ENCODE results near the gene CDO1.

Gene CDO1

DNA sequence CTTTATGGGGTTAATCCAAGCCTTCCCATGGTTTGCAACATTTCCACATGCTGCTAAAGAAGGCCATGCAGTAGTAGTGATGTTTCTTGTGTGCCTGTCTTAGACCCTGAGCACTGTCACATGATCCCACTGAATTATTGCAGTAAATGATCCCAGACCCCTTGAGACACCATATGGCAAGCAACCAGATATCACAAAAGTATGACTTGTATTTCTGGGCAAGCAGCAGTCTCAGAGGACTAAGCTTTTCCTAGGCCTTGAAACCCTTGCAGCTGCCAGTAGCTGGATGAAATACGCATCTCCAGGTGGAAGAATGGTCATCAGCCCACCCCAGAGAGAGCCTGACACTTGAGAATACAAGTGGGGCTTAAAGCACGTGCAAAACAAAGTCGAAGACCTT is 41.8 kb downstream of the CDO1 start:
- no peak overlapping the region for H3K4me2 ChIP-seq (ENCODE audit: low read length, poor library complexity, severe bottlenecking)
- H3K27me3 ChIP-seq (ENCODE audit: control insufficient read depth in 1 of 2, insufficient read depth in 1 of 2, low read length in 2 of 2), result peaks cover 2 to 3% of the 10 kb centered on the region in 2 experiments
- no peak for DNase-seq
- no peak overlapping the region for H4K91ac ChIP-seq (ENCODE audit: low read length)
- H3K18ac ChIP-seq (ENCODE audit: low read depth in 1 of 2, low read length in 2 of 2), result no peak overlapping the region
- H3K9me3 ChIP-seq (ENCODE audit: control insufficient read depth, low read length), result no peaks in the 10 kb centered on the region
- no peak overlapping the region for H3K14ac ChIP-seq (ENCODE audit: low read length in 2 of 2)
- no peak overlapping the region for H3K27ac ChIP-seq (ENCODE audit: low read length, poor library complexity, severe bottlenecking)
- H2AFZ ChIP-seq (ENCODE audit: low read depth, low read length), result no peak overlapping the region
- H3K4me1 ChIP-seq (ENCODE audit: control insufficient read depth, insufficient read depth, low read depth, low read length), result no peaks in the 10 kb centered on the region
- no peak overlapping the region for H2BK12ac ChIP-seq (ENCODE audit: low read length in 2 of 2)
- H3K23ac ChIP-seq (ENCODE audit: low read length in 2 of 2), result no peak overlapping the region
- no peak overlapping the region for H2BK15ac ChIP-seq (ENCODE audit: low read depth, poor library complexity, severe bottlenecking)
- H3K9ac ChIP-seq (ENCODE audit: low read length), result no peak overlapping the region
- no peak overlapping the region for H3K4ac ChIP-seq (ENCODE audit: low read depth in 1 of 2, low read length in 2 of 2)
- H3K36me3 ChIP-seq (ENCODE audit: control insufficient read depth in 1 of 2, insufficient read depth in 2 of 2, low read depth in 1 of 2, low read length in 2 of 2), result no peaks in the 10 kb centered on the region
- no peak overlapping the region for H2BK120ac ChIP-seq (ENCODE audit: low read depth, low read length)
- H2AK5ac ChIP-seq (ENCODE audit: low read length, severe bottlenecking), result no peak overlapping the region
- H4K8ac ChIP-seq (ENCODE audit: low read length), result no peak overlapping the region
- no peak overlapping the region for H3K4me3 ChIP-seq (ENCODE audit: insufficient read depth in 1 of 2, low read depth in 1 of 2, low read length in 2 of 2)
- H3K79me1 ChIP-seq (replicated peaks; ENCODE audit: low read length, poor library complexity, severe bottlenecking), result no peaks in the 10 kb centered on the region
- WGBS, result 88% methylated on average over 3 of the region's 3 CpGs
- H2BK5ac ChIP-seq (ENCODE audit: low read depth, low read length, poor library complexity, severe bottlenecking), result no peak overlapping the region

DNA sequence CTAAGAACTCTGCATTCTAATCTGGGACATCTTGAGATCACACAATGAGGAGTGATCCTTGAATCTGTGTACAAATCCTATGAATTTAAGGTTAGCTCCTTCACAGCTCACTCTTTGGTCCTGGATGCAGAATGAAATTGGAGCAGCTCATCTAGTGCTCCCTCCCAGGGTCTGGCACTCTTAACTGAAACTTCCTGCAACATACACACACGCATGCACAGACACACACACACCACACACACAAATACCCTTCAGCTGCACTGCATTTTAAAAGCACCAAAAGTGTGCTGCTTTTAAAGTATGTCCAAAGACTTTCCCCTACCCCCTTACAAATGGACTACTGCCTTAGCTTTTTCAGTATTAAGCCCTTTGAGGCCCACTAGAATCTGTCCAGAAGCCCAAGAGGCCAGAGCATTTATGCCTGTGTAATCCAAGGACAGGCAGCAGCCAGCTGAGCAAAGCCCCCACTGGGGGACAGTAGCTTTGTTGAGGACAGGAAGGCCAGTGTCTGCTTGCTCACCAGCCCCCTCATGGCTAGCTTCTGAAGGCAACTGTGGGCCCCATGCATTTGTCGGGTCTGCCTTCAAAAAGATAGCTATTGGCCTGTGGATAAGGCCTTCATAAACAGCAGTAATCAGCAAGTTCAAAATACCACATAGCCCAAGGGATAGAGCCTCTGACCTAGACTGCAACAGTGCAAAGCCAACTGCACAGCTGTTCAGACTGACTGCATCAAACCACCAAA is 43.6 kb downstream of the CDO1 start:
- peaks cover 3 to 6% of the 10 kb centered on the region in 2 experiments for H3K27me3 ChIP-seq (ENCODE audit: control insufficient read depth in 1 of 2, insufficient read depth in 1 of 2, low read length in 2 of 2)
- no peak overlapping the region for H4K8ac ChIP-seq (ENCODE audit: low read length)
- H2BK12ac ChIP-seq (ENCODE audit: low read length in 2 of 2), result no peak overlapping the region
- H2BK15ac ChIP-seq (ENCODE audit: low read depth, poor library complexity, severe bottlenecking), result no peak overlapping the region
- no peak overlapping the region for H3K23ac ChIP-seq (ENCODE audit: low read length in 2 of 2)
- H3K79me1 ChIP-seq (replicated peaks; ENCODE audit: low read length, poor library complexity, severe bottlenecking), result no peaks in the 10 kb centered on the region
- no peak overlapping the region for H3K18ac ChIP-seq (ENCODE audit: low read depth in 1 of 2, low read length in 2 of 2)
- H4K91ac ChIP-seq (ENCODE audit: low read length), result no peak overlapping the region
- no peak overlapping the region for H2BK120ac ChIP-seq (ENCODE audit: low read depth, low read length)
- H3K4me2 ChIP-seq (ENCODE audit: low read length, poor library complexity, severe bottlenecking), result no peak overlapping the region
- H2BK5ac ChIP-seq (ENCODE audit: low read depth, low read length, poor library complexity, severe bottlenecking), result no peak overlapping the region
- H3K9ac ChIP-seq (ENCODE audit: low read length), result no peak overlapping the region
- H3K27ac ChIP-seq (ENCODE audit: low read length, poor library complexity, severe bottlenecking), result no peak overlapping the region
- no peak overlapping the region for H3K14ac ChIP-seq (ENCODE audit: low read length in 2 of 2)
- WGBS, result 65% methylated on average over 2 of the region's 2 CpGs
- H3K4me1 ChIP-seq (ENCODE audit: control insufficient read depth, insufficient read depth, low read depth, low read length), result no peaks in the 10 kb centered on the region
- H2AFZ ChIP-seq (ENCODE audit: low read depth, low read length), result no peak overlapping the region
- H3K9me3 ChIP-seq (ENCODE audit: control insufficient read depth, low read length), result no peaks in the 10 kb centered on the region
- no peaks in the 10 kb centered on the region for H3K36me3 ChIP-seq (ENCODE audit: control insufficient read depth in 1 of 2, insufficient read depth in 2 of 2, low read depth in 1 of 2, low read length in 2 of 2)
- no peak overlapping the region for H2AK5ac ChIP-seq (ENCODE audit: low read length, severe bottlenecking)
- no peak for DNase-seq
- H3K4me3 ChIP-seq (ENCODE audit: insufficient read depth in 1 of 2, low read depth in 1 of 2, low read length in 2 of 2), result no peak overlapping the region
- no peak overlapping the region for H3K4ac ChIP-seq (ENCODE audit: low read depth in 1 of 2, low read length in 2 of 2)

DNA sequence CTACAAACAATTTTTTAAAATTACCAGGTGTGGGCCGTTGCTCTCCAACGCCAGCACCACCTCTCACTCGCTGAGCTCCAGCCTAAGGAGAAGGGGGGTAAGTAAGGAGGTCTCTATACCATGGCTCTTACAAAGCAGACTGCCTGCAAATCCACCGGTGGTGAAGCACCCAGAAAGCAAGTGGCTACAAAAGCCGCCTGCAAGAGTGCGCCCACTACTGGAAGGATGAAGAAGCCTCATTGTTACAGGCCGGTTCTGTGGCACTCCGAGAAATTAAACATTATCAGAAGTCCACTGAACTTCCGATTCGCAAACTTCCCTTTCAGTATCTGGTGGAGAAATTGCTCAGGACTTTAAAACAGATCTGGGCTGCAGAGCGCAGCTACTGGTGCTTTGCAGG is 46.0 kb downstream of the CDO1 start:
- no peaks in the 10 kb centered on the region for H3K79me1 ChIP-seq (replicated peaks; ENCODE audit: low read length, poor library complexity, severe bottlenecking)
- H4K91ac ChIP-seq (ENCODE audit: low read length), result no peak overlapping the region
- H3K27ac ChIP-seq (ENCODE audit: low read length, poor library complexity, severe bottlenecking), result no peak overlapping the region
- DNase-seq, result no peak
- H4K8ac ChIP-seq (ENCODE audit: low read length), result no peak overlapping the region
- H3K27me3 ChIP-seq (ENCODE audit: control insufficient read depth in 1 of 2, insufficient read depth in 1 of 2, low read length in 2 of 2), result peaks cover 3 to 6% of the 10 kb centered on the region in 2 experiments
- no peak overlapping the region for H2BK12ac ChIP-seq (ENCODE audit: low read length in 2 of 2)
- no peaks in the 10 kb centered on the region for H3K36me3 ChIP-seq (ENCODE audit: control insufficient read depth in 1 of 2, insufficient read depth in 2 of 2, low read depth in 1 of 2, low read length in 2 of 2)
- no peak overlapping the region for H3K4me2 ChIP-seq (ENCODE audit: low read length, poor library complexity, severe bottlenecking)
- no peak overlapping the region for H2BK15ac ChIP-seq (ENCODE audit: low read depth, poor library complexity, severe bottlenecking)
- 51% methylated on average over 8 of the region's 11 CpGs for WGBS
- H3K14ac ChIP-seq (ENCODE audit: low read length in 2 of 2), result no peak overlapping the region
- H2AFZ ChIP-seq (ENCODE audit: low read depth, low read length), result no peak overlapping the region
- H3K9me3 ChIP-seq (ENCODE audit: control insufficient read depth, low read length), result no peaks in the 10 kb centered on the region
- H3K4me3 ChIP-seq (ENCODE audit: insufficient read depth in 1 of 2, low read depth in 1 of 2, low read length in 2 of 2), result no peak overlapping the region
- no peak overlapping the region for H2BK5ac ChIP-seq (ENCODE audit: low read depth, low read length, poor library complexity, severe bottlenecking)
- no peak overlapping the region for H3K9ac ChIP-seq (ENCODE audit: low read length)
- no peak overlapping the region for H2BK120ac ChIP-seq (ENCODE audit: low read depth, low read length)
- no peak overlapping the region for H2AK5ac ChIP-seq (ENCODE audit: low read length, severe bottlenecking)
- no peaks in the 10 kb centered on the region for H3K4me1 ChIP-seq (ENCODE audit: control insufficient read depth, insufficient read depth, low read depth, low read length)
- H3K23ac ChIP-seq (ENCODE audit: low read length in 2 of 2), result no peak overlapping the region
- H3K18ac ChIP-seq (ENCODE audit: low read depth in 1 of 2, low read length in 2 of 2), result no peak overlapping the region
- no peak overlapping the region for H3K4ac ChIP-seq (ENCODE audit: low read depth in 1 of 2, low read length in 2 of 2)

DNA sequence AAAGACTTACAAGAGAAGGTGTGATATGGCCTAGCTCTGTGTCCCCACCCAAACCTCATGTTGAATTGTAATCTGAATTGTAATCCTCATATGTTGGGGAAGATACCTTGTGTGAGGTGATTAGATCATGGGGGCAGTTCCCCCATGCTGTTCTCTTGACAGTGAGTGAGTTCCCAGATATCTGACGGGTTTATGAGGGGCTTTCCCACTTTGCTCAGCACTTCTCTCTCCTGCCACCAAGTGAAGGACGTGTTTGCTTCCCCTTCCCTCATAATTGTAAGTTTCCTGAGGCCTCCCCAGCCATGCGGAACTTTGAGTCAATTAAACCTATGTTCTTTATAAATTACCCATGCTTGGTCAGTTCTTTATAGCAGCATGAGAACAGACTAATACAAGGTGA is 49.0 kb downstream of the CDO1 start:
- H3K4me2 ChIP-seq (ENCODE audit: low read length, poor library complexity, severe bottlenecking), result no peak overlapping the region
- no peak overlapping the region for H3K23ac ChIP-seq (ENCODE audit: low read length in 2 of 2)
- peaks cover 0 to 6% of the 10 kb centered on the region in 2 experiments for H3K27me3 ChIP-seq (ENCODE audit: control insufficient read depth in 1 of 2, insufficient read depth in 1 of 2, low read length in 2 of 2)
- no peaks in the 10 kb centered on the region for H3K9me3 ChIP-seq (ENCODE audit: control insufficient read depth, low read length)
- no peak overlapping the region for H3K18ac ChIP-seq (ENCODE audit: low read depth in 1 of 2, low read length in 2 of 2)
- H3K4ac ChIP-seq (ENCODE audit: low read depth in 1 of 2, low read length in 2 of 2), result no peak overlapping the region
- H3K9ac ChIP-seq (ENCODE audit: low read length), result no peak overlapping the region
- H3K36me3 ChIP-seq (ENCODE audit: control insufficient read depth in 1 of 2, insufficient read depth in 2 of 2, low read depth in 1 of 2, low read length in 2 of 2), result no peaks in the 10 kb centered on the region
- no peak overlapping the region for H4K91ac ChIP-seq (ENCODE audit: low read length)
- no peak overlapping the region for H3K14ac ChIP-seq (ENCODE audit: low read length in 2 of 2)
- 50% methylated on average over 1 of the region's 3 CpGs for WGBS
- H3K79me1 ChIP-seq (replicated peaks; ENCODE audit: low read length, poor library complexity, severe bottlenecking), result no peaks in the 10 kb centered on the region
- H3K27ac ChIP-seq (ENCODE audit: low read length, poor library complexity, severe bottlenecking), result no peak overlapping the region
- H4K8ac ChIP-seq (ENCODE audit: low read length), result no peak overlapping the region
- H3K4me3 ChIP-seq (ENCODE audit: insufficient read depth in 1 of 2, low read depth in 1 of 2, low read length in 2 of 2), result no peak overlapping the region
- no peak overlapping the region for H2BK12ac ChIP-seq (ENCODE audit: low read length in 2 of 2)
- DNase-seq, result no peak
- H2AK5ac ChIP-seq (ENCODE audit: low read length, severe bottlenecking), result no peak overlapping the region
- no peak overlapping the region for H2BK120ac ChIP-seq (ENCODE audit: low read depth, low read length)
- H2AFZ ChIP-seq (ENCODE audit: low read depth, low read length), result no peak overlapping the region
- no peak overlapping the region for H2BK15ac ChIP-seq (ENCODE audit: low read depth, poor library complexity, severe bottlenecking)
- H2BK5ac ChIP-seq (ENCODE audit: low read depth, low read length, poor library complexity, severe bottlenecking), result no peak overlapping the region
- no peaks in the 10 kb centered on the region for H3K4me1 ChIP-seq (ENCODE audit: control insufficient read depth, insufficient read depth, low read depth, low read length)

Data from mesenchymal stem cell (in vitro differentiated cells and primary cell).